NOMO-1 (cell line): Measurements from ENCODE around the gene CLIC6.
"Not testable (repeated sequence)": the region's sequence is repeated elsewhere in the genome, so short reads cannot be mapped to it uniquely, and the experiment has no call there.

Experiments used
- DNase-seq, 2 experiments: peaks; one replicate each; lab custom pipeline; 2025; ENCODE audit not compliant: unreplicated experiment in 2 of 2; lab: John Stamatoyannopoulos, UW

CLIC6 gene

DNA sequence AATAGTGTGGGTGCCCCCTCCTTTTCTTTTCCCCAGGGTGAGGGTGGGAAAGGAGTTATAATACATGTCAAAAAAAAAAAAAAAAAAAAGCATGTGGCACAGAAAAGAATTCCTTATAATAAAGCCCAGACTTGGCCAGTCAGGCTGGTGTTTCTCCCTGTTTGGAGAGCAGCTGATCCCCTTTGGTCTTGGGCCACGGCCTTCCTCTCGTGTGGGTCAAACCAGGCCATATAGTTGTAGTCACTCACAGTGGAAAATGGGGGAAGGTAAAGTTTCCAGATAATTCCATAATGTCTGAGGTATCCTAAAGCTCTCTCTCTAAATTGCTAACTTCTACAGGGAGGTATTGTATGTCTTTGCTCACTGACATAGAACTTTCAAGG, 22.0 kb downstream of the CLIC6 start:
- DNase-seq = no peak

DNA sequence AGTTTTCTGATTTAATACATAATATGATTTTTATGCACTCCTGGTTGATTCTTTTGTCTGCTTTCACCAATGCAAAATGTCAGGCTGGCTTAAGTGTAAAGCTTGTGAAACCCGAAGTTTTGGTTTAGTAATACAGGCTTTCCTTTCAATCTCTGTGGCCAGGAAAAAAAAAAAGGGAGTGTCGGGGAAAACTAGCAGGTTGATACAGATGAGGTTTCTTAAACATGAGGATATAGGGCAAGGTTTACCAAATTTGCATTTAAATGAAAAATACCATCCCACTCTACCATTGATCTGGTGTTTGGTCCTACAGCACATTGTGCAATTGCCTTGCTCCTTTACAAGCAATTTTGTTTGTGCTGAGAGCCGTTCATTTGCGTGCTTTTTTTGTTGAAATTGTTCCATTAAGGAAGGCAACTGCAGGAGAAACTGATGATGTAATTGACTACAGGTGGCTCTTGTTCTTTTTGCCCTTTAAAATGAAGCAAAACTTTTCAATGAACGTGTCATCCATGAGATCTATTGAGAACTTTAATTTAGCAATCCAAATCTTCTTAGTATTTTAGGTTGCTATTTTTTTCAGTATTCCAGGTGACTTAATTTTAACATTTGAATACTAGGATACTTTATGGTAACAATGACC, 22.7 kb downstream of the CLIC6 start:
- no peak for DNase-seq

DNA sequence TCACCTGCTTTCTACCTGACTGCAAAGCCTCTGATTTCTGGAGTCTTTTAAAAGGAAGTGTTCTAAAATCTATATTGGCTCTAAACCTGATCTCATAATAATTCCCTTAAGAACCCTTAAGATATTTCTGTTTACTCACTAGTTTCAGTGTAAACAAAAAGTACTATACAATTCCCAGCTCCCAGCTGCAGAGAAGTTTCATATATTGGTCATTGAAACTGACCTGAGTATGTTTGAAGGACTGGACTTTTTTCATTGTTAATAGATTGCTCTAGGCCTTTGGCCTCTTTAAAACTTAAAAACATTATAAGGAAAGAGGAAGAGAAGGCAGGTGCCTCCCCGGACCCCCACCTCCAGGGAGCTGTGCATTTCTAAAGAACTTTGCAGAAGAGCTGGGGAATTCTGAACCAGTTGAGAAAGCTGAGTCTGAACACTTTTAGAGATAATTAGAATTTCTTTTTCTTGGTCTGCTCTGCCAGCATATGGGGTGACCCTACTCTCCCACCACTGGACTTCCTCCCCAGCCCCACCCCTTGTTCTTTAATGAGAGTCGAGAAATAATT, 23.7 kb downstream of the CLIC6 start:
- DNase-seq = no peak

DNA sequence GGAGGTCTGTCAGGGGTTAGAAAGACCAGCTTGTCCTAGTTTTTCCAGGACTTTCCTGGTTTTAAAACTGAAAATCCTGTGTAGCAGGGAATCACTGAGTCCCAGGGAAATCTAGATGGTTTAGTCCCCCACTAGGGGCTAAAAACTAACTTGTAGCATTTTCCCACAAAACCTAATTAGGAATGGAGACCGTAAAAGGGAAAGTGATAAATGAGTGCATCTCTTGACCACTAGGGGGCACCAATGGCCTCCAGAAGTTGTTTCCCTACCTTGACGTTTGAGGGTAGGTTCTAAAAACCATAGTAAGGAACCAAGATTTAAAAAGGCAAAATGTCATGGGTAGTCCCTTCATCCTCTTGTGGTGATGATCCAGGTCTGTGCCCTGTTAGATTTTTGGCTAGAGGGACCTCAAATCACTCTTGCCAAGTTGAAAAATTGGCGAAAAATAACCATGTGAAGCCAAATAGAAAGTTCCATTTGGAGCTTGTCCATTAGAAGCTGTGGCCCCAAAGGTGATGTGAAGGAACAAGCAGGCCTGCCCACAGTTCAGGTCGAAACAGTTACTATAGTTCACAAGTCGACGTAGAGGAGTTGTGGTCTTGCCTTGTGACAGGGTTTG, 24.5 kb downstream of the CLIC6 start:
- DNase-seq = peak in 1 of 2 experiments; percentile 51

DNA sequence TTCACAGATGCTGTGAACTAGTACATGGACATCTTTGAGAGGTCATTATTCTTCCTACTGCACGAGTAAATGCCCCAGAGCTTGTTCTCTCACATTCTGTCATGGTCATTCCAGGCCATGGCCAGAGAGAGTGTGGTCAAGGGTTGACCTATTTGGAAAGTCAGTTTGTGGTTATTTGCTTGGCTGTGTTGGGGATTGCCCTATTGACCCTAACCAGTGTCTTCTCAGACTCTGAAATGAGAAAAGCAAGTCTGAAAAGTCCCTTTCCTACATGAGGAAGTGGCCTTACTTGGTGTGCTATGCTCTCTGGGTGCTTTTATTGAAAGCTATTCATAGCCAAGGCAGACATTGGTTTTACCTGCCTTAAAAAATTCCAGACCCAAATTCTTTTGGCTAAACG, 26.6 kb downstream of the CLIC6 start:
- DNase-seq = no peak

GRCh38 chr21:34696121-34696520, 27.3 kb downstream of the CLIC6 start:
- no peak for DNase-seq

DNA sequence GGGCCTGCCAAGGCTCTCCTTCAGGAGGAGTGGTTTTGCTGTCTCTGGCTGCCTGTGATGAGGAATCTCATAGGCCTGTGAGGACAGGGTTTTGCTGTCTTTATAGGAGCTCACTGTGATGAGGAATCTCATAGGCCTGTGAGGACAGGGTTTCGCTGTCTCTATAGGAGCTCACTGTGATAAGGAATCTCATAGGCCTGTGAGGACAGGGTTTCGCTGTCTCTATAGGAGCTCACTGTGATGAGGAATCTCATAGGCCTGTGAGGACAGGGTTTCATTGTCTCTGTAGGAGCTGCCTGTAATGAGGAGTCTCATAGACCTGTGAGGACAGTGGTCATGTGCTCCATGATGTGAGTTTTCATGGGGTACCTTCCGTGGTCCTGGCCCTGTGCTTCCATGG, 29.0 kb downstream of the CLIC6 start:
- DNase-seq = no peak

DNA sequence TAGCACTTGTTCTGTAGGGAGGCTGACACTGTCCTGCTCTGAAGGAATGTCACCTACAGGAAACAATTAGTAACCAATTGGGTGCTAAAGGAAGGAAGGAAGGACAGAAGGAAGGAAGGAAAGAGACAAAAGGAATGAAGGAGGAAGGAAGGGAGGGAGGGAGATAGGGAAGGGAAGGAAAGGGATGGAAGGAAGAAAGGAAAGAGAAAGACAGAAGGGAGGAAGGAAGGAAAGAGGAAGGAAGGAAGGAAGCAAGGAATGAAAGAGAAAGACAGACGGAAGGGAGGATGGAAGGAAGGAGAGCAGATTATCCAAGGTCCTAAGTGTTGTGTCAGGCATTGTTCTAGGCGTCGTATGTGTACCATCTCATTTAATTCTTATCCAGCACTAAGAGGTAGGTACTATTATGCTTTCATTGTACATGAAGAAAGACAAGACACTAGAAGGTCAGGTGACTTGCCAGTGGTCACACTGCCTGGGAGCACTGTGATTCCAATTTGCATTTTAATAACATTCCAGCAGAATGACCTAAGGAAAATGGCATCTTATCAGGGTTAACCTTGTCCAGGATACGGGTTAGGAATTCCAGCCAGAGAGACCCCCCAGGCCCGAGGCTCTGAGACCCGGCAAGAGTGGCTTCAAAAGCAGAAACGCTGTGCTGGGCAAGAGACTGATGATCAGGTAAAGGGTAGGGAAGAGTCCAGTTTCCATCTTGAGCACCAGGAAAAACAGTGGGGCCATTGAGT, 29.6 kb downstream of the CLIC6 start:
- no peak for DNase-seq

GRCh38 chr21:34700605-34701004, 31.8 kb downstream of the CLIC6 start:
- DNase-seq = no peak

DNA sequence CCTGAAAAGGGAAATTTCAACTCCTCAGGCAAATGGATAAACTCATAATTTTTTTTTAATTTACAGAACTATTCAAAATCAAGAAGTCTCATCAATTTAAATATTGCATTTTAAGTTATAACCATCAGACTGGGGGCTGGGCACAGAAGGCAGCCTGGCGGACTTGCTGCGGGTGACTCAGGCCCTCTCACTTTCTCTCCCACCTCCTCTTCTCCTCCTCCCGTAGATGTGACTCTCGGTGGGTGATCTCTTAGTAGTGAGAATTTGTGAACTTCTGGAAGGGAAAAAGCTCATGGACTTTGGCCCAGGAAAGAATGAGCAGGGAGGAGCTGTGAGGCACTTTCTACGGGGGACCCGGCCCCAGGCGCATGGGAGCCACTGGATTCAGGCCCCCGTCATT, 32.9 kb downstream of the CLIC6 start:
- DNase-seq = no peak

GRCh38 chr21:34702341-34703170, 33.8 kb downstream of the CLIC6 start:
- no peak for DNase-seq

DNA sequence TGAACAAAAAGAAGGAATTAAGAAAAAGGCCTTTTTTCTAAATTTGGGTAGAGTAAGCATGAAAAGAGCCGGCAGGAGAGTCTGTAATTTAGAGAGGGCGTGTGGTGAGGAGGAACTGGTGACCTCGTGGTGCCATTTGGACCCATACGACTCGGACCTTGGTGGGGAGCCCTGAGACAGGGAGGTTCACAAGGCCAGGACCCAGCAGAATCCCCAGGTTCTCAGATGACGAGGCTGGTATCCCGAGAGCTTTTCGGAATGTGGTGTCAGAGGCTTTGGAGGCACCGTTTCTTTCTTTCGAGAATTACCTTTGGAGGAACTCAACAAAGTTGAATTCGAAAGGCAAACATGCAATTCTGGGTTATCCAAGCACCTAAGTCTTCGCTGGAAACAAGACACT, 34.8 kb downstream of the CLIC6 start:
- no peak for DNase-seq

GRCh38 chr21:34704119-34704518, 35.3 kb downstream of the CLIC6 start:
- DNase-seq = no peak

GRCh38 chr21:34705011-34705410, 36.2 kb downstream of the CLIC6 start:
- no peak for DNase-seq

- DNase-seq = no peak
Observed at GRCh38 chr21:34706337-34706736, 37.5 kb downstream of the CLIC6 start.

GRCh38 chr21:34707876-34708325, 39.1 kb downstream of the CLIC6 start:
- DNase-seq = no peak

DNA sequence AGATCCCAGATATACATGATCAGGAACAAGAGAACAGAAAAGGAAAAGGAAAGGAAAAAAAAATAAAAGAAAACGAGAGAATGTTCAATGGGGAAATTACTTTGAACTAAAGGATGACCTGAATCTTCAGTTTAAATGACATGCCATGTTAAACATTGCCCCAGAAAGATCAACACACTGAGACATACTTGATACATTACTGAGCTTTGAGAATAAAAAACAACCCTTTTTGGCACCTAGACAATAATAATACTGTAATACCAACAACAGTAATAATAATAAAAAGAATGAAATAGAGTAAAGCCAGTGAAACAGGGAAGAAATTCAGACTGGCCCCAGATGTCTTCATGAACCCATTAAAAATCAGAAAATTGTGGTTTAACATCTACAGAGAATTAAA, 44.8 kb downstream of the CLIC6 start:
- DNase-seq = no peak

DNA sequence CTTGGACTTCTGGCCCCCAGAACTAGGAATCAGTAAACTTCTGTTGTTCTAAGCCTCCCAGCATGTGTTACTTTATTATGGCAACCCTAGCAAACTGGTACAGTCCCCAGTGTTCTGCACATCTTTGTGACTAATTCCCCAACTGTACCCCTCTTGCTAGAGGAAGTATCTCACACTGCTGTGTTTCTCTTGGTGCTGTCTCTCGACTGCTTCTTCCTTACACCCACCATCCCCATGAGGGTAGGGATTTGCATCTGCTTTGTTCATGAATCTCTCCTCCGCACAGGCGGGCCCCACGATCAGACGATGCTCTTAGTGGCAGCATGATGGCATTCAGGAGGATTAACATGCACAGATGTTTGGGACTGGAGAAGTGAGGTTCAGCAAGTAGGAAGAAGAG, 46.7 kb downstream of the CLIC6 start:
- DNase-seq = no peak

GRCh38 chr21:34715985-34716596, 47.3 kb downstream of the CLIC6 start:
- no peak for DNase-seq

DNA sequence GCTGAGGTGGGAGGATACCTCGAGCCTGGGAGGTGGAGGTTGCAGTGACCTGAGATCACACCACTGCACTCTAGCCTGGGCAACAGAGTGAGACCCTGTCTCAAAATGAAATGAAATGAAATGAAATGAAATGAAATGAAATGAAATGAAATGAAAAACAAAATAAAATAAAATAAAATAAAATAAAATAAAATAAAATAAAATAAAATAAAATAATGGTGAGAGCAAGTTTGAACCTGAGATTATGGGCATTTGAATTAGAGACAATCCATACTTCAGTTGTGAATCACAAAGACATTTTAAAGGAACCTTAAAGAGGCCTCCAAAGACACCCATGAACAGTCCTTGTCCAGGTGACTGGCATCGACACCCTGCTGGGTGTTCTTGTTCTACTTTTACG, 49.7 kb downstream of the CLIC6 start:
- DNase-seq = not testable (repeated sequence)
